Gastrocnemius medialis (tissue), 4 donors: ENCODE results near the gene HS6ST2.

ENCODE experiments used
- CTCF ChIP-seq, 5 experiments: fragments of 450-650 bp in 3 of 5; fragments of 200-600 bp in 2 of 5; sonication (generic) in 2 of 5; IDR thresholded peaks in 4 of 5; conservative IDR thresholded peaks in 1 of 5; 1 replicate in 4 of 5; 2 replicates in 1 of 5; pipeline ENCODE4 v1.5.1; 2016 to 2019; ENCODE audit warnings: antibody characterized with exemption in 5 of 5, mild to moderate bottlenecking in 3 of 5, moderate library complexity in 3 of 5
- POLR2A ChIP-seq, 2 donors: fragments of 450-650 bp; IDR thresholded peaks; one replicate each; pipeline ENCODE4 v1.6.1; 2017; ENCODE audit warnings: antibody characterized with exemption in 2 of 2, mild to moderate bottlenecking in 2 of 2, moderate library complexity in 2 of 2

GRCh38 chrX:132748268-132748667, 210.2 kb downstream of the HS6ST2 start:
- no peak for TF ChIP-seq CTCF (IDR thresholded peaks at IDR 0.05 in 4 of 5, conservative IDR thresholded peaks at IDR 0.05 in 1 of 5)
- TF ChIP-seq POLR2A (IDR thresholded peaks at IDR 0.05): no peak
